ENCODE measurements around the gene NRCAM. TPM values are rescaled to one million over a fixed set of nuclear protein-coding genes. Genes with fewer than 3 reads are reported as not detected.

NRCAM gene
- total and polyA plus RNA-seq, 10 of the 15 experiments (the other 5 are each of a cell fraction or from before 2014, with no cell fraction given) = 0.30 to 2.0 (median 1.0) TPM

DNA sequence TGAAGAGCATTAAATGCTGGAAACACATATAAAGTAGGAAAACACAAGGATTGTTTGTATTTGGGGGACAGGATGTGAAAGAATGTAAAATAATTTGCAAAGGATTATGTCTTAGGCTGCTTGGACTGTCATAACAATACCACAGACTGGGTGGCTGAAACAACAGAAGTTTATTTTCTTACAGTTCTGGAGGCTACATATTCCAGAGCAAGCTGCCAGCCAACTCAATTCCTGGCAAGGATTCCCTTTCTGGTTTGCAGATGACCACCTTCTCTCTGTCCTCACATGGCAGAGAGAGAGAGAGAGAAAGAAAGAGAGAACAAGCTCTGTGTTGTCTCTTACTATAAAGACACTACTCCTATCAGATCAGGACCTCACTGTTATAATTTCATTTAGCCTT lies 317.3 kb downstream of the NRCAM start:
- H3K36me3 ChIP-seq (ENCODE audit: control insufficient read depth in 2 of 2, insufficient read depth in 2 of 2, low read length in 1 of 2) = no peaks in the 10 kb centered on the region

DNA sequence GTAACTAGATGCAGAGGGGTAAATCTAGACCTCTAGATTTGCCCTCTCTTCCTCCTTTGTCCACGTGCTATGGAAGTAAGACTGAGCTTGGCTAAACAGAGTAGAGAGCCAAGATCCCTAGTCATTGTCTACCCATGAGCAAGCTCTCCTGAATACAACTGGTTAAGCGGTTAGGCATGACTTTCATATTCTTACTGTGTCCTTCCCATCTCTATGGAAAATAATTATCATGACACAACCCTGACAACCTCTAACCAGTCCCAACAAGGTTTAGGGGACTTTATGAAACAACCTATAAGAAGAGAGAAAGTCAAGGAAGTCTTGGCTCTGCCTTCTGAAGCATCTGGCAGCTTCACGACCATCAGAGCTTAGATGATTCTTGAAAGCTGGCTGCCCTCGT lies 318.2 kb downstream of the NRCAM start:
- ChIA-PET RAD21 (ENCODE audit: unreplicated experiment) (interaction anchor here (0.9 to 1.8 kb wide), 7 partner anchors 10 to 359 kb away, joined by 3 to 6 read pairs (median 3); no protein-coding TSS in a partner anchor), SMC1A (ENCODE audit: uncharacterized antibody, unreplicated experiment) (interaction anchor here (1.2 to 10.3 kb wide), 8 partner anchors 7 to 33 kb away, joined by 3 to 122 read pairs (median 6); no protein-coding TSS in a partner anchor), CTCF (interaction anchor here (0.9 to 8.3 kb wide), 5 partner anchors 8 to 24 kb away, joined by 3 to 85 read pairs (median 7); no protein-coding TSS in a partner anchor), POLR2A (interaction anchor here (0.6 to 1.0 kb wide), 4 partner anchors 14 to 331 kb away, joined by 3 to 7 read pairs (median 4); no protein-coding TSS in a partner anchor)
- intact Hi-C loops (cut with micrococcal nuclease; ENCODE audit: unreplicated experiment) (no loop called here), in situ Hi-C loops (cut with MboI) (no loop called here)
- no peaks in the 10 kb centered on the region for H3K36me3 ChIP-seq (ENCODE audit: control insufficient read depth in 2 of 2, insufficient read depth in 2 of 2, low read length in 1 of 2)
- no peak for ATAC-seq
- no peak for DNase-seq (ENCODE audit: low read depth, low spot score)
- no peak overlapping the region for H3K4me2 ChIP-seq (ENCODE audit: control insufficient read depth, insufficient read depth)
- no peaks in the 10 kb centered on the region for H3K79me2 ChIP-seq (ENCODE audit: control insufficient read depth, insufficient read depth, low read length)
- no peak for FAIRE-seq
- no peak overlapping the region for H3K4me3 ChIP-seq
- H3K9me3 ChIP-seq (replicated peaks; ENCODE audit: control insufficient read depth, insufficient read depth, low read length) = no peaks in the 10 kb centered on the region
- no TSS peak for BruUV-seq (replicated peaks)
- H3K9ac ChIP-seq (ENCODE audit: control insufficient read depth, insufficient read depth, low read length) = no peak overlapping the region
- no peak overlapping the region for H2AFZ ChIP-seq (ENCODE audit: control insufficient read depth, low read depth, low read length)
- H3K27me3 ChIP-seq (replicated peaks in 1 of 2; ENCODE audit: control insufficient read depth in 2 of 2, insufficient read depth in 2 of 2, low read length in 1 of 2) = no peaks in the 10 kb centered on the region
- H3K4me1 ChIP-seq (ENCODE audit: control insufficient read depth, insufficient read depth, low read length) = peaks cover 18% of the 10 kb centered on the region
- no peaks in the 10 kb centered on the region for H4K20me1 ChIP-seq (ENCODE audit: control insufficient read depth, insufficient read depth)
- 25% methylated on average over 4 of the region's 4 CpGs for WGBS (ENCODE audit: insufficient coverage, insufficient replicate concordance, low lambda C conversion rate, missing lambda C conversion rate)
- H3K27ac ChIP-seq (ENCODE audit: control insufficient read depth, insufficient read depth) = no peak overlapping the region
- TF ChIP-seq, protein P1, sequence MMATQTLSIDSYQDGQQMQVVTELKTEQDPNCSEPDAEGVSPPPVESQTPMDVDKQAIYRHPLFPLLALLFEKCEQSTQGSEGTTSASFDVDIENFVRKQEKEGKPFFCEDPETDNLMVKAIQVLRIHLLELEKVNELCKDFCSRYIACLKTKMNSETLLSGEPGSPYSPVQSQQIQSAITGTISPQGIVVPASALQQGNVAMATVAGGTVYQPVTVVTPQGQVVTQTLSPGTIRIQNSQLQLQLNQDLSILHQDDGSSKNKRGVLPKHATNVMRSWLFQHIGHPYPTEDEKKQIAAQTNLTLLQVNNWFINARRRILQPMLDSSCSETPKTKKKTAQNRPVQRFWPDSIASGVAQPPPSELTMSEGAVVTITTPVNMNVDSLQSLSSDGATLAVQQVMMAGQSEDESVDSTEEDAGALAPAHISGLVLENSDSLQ (IDR thresholded peaks at IDR 0.05) = no peak
- TF ChIP-seq MTA2 (IDR thresholded peaks at IDR 0.05; ENCODE audit: low read depth) = no peak
- TF ChIP-seq MEF2B (IDR thresholded peaks at IDR 0.05; ENCODE audit: partially characterized antibody, poor library complexity, severe bottlenecking) = no peak

More for the DNA sequence above, 317.3 kb downstream of the NRCAM start:
- Histone ChIP-seq H3K79me2 (ENCODE audit: control insufficient read depth, insufficient read depth, low read length) (no peaks in the 10 kb centered on the region), H3K9me3 (replicated peaks; ENCODE audit: control insufficient read depth, insufficient read depth, low read length) (no peaks in the 10 kb centered on the region), H3K9ac (ENCODE audit: control insufficient read depth, insufficient read depth, low read length) (no peak overlapping the region), H3K4me2 (ENCODE audit: control insufficient read depth, insufficient read depth) (no peak overlapping the region), H2AFZ (ENCODE audit: control insufficient read depth, low read depth, low read length) (no peak overlapping the region), H3K4me3 (no peak overlapping the region), H4K20me1 (ENCODE audit: control insufficient read depth, insufficient read depth) (no peaks in the 10 kb centered on the region), H3K27ac (ENCODE audit: control insufficient read depth, insufficient read depth) (no peak overlapping the region), H3K4me1 (ENCODE audit: control insufficient read depth, insufficient read depth, low read length) (peaks cover 15% of the 10 kb centered on the region), H3K27me3 (replicated peaks in 1 of 2; ENCODE audit: control insufficient read depth in 2 of 2, insufficient read depth in 2 of 2, low read length in 1 of 2) (no peaks in the 10 kb centered on the region)
- RAD21 ChIA-PET (ENCODE audit: unreplicated experiment) = interaction anchor here (1.0 to 1.7 kb wide), 4 partner anchors 9 to 358 kb away, joined by 3 to 5 read pairs (median 4); no protein-coding TSS in a partner anchor
- FAIRE-seq (no peak), ATAC-seq (no peak), DNase-seq (ENCODE audit: low read depth, low spot score) (no peak)
- intact Hi-C loops (cut with micrococcal nuclease; ENCODE audit: unreplicated experiment) = no loop called here
- POLR2A ChIA-PET = no interaction called here
- CTCF ChIA-PET = interaction anchor here (1.9 to 8.3 kb wide), 3 partner anchors 7 to 25 kb away, joined by 7 to 85 read pairs (median 14); no protein-coding TSS in a partner anchor
- in situ Hi-C loops (cut with MboI) = no loop called here
- TF ChIP-seq YBX1 (IDR thresholded peaks at IDR 0.05) = no peak
- no peak for TF ChIP-seq SUZ12 (IDR thresholded peaks at IDR 0.05; ENCODE audit: unreplicated experiment)
- TF ChIP-seq NR2C1 (IDR thresholded peaks at IDR 0.05) = no peak
- TF ChIP-seq SPI1 (IDR thresholded peaks at IDR 0.05; ENCODE audit: borderline replicate concordance, insufficient read depth, low read depth, low read length) = no peak
- no peak for TF ChIP-seq MYB (IDR thresholded peaks at IDR 0.05; ENCODE audit: borderline replicate concordance, low read depth, low read length)
- TF ChIP-seq NFIC (IDR thresholded peaks at IDR 0.05; ENCODE audit: low read depth, low read length) = no peak
- TF ChIP-seq JUND (IDR thresholded peaks at IDR 0.05; ENCODE audit: low read depth, low read length) = no peak
- TF ChIP-seq RCOR1 (conservative IDR thresholded peaks at IDR 0.05; ENCODE audit: low read depth, low read length) = no peak
- TF ChIP-seq EED (IDR thresholded peaks at IDR 0.05; ENCODE audit: low read depth) = no peak
- no peak for TF ChIP-seq SP1 (IDR thresholded peaks at IDR 0.05; ENCODE audit: low read depth, low read length)
- TF ChIP-seq ZSCAN29 (IDR thresholded peaks at IDR 0.05) = no peak
- TF ChIP-seq RBBP5 (conservative IDR thresholded peaks at IDR 0.05) = no peak
- BruUV-seq (replicated peaks) = no TSS peak
- SMC1A ChIA-PET (ENCODE audit: uncharacterized antibody, unreplicated experiment) = interaction anchor here (1.2 to 6.3 kb wide), 5 partner anchors 17 to 34 kb away, joined by 3 to 43 read pairs (median 6); no protein-coding TSS in a partner anchor
